Transverse colon (tissue), 4 donors: ENCODE results near the gene TBX2. TPM values are rescaled to one million over a fixed set of nuclear protein-coding genes. Genes with fewer than 3 reads are reported as not detected.

ENCODE experiments used
- DNase-seq: peaks from one replicate; pipeline ENCODE4 v3.0.0-alpha.2; 2019
- H3K27ac ChIP-seq, 4 donors: fragments of 200-600 bp; sonication (generic); 2 replicates each; pipeline ENCODE4 v1.5.1; 2016 to 2018; ENCODE audit warnings: inconsistent platforms in 4 of 4
- H3K27me3 ChIP-seq: fragments of 200-600 bp; sonication (generic); 2 replicates; pipeline ENCODE4 v1.5.1; 2017; ENCODE audit warnings: inconsistent platforms
- H3K36me3 ChIP-seq, 4 donors: fragments of 200-600 bp; sonication (generic); 2 replicates each; pipeline ENCODE4 v1.5.1; 2017 to 2019; ENCODE audit warnings: inconsistent platforms in 4 of 4
- H3K4me1 ChIP-seq, 4 donors: fragments of 200-600 bp; sonication (generic); 2 replicates each; pipeline ENCODE4 v1.5.1; 2017 to 2020; ENCODE audit warnings: inconsistent platforms in 4 of 4
- H3K4me3 ChIP-seq, 4 donors: fragments of 200-600 bp; sonication (generic); 1 replicate in 1 of 4; 2 replicates in 3 of 4; pipeline versions ENCODE4 v1.5.1 to v1.6.1; 2017 to 2019; ENCODE audit warnings: inconsistent platforms in 4 of 4
- H3K9me3 ChIP-seq, 2 donors: fragments of 200-600 bp; sonication (generic); 2 replicates each; pipeline ENCODE4 v1.5.1; 2017 to 2019; ENCODE audit warnings: inconsistent platforms in 2 of 2
- CTCF ChIP-seq, 5 experiments: fragments of 200-600 bp in 3 of 5; fragments of 450-650 bp in 2 of 5; sonication (generic) in 3 of 5; IDR thresholded peaks; 1 replicate in 2 of 5; 2 replicates in 3 of 5; pipeline ENCODE4 v1.5.1; 2016 to 2017; ENCODE audit warnings: antibody characterized with exemption in 5 of 5, inconsistent platforms in 3 of 5, mild to moderate bottlenecking in 2 of 5, moderate library complexity in 1 of 5
- EP300 ChIP-seq: sonication (generic); formaldehyde crosslinking; IDR thresholded peaks from one replicate; pipeline ENCODE4 v1.6.1; 2017; ENCODE audit warnings: antibody characterized with exemption, low read depth
- POLR2A ChIP-seq: fragments of 450-650 bp; IDR thresholded peaks from one replicate; pipeline ENCODE4 v1.6.1; 2016; ENCODE audit warnings: antibody characterized with exemption, mild to moderate bottlenecking, moderate library complexity
- POLR2AphosphoS5 ChIP-seq, 3 donors: sonication (generic); formaldehyde crosslinking; IDR thresholded peaks; one replicate each; pipeline ENCODE4 v1.6.1; 2016; ENCODE audit warnings: antibody characterized with exemption in 3 of 3
- WGBS, 2 donors: methylation state at CpG; one replicate each; pipeline ENCODE4 v1.1.5; 2018; ENCODE audit warnings: low coverage in 1 of 2; 5-methylcytosine and 5-hydroxymethylcytosine counted together
- in situ Hi-C, 4 donors: fragments of 200-750 bp; cut with MboI; loops; one replicate each; pipeline versions ENCODE4 v1.15.0 to v1.15.1; 2017; ENCODE audit warnings: low sequenced_read_pairs in 3 of 4, low pct_ligation_motif_present in 1 of 4, low pct_unique_long_range_greater_than_20kb in 1 of 4
- intact Hi-C: fragments of 100-400 bp; cut with DNase I; formaldehyde crosslinking; loops from one replicate; pipeline ENCODE4 v1.15.1; 2023; ENCODE audit warnings: low total_unique reads
- total RNA-seq, 4 donors: library from RNA; depleted of rRNA; stranded (reverse); fragments of >200 nt; gene quantifications; one replicate each; pipeline ENCODE4 v1.1.0, GENCODE V29; 2016

TBX2 gene
- total RNA-seq, 4 donors from 2014 or later = 2.6 to 13.5 (median 8.7) TPM

- Histone ChIP-seq H3K27me3 (peaks cover 43% of the 10 kb centered on the region), H3K9me3 (no peaks in the 10 kb centered on the region), H3K27ac (no peak overlapping the region), H3K4me1 (peaks cover 6 to 18% (median 12%) of the 10 kb centered on the region in 4 donors), H3K4me3 (no peak overlapping the region), H3K36me3 (no peaks in the 10 kb centered on the region)
- intact Hi-C loops (loop anchor here (5.0 to 10.0 kb wide), 3 partner anchors 136 to 892 kb away; partner anchors contain the start of gene APPBP2), in situ Hi-C loops (loop anchor here in 1 of 4 donors (25.0 kb wide), 1 partner anchor 421 kb away; no protein-coding TSS in a partner anchor)
- WGBS, 2 donors = 37% methylated on average over 29 of the region's 43 CpGs; no CpG with 5 or more reads in 1 of the 2 donors
- DNase-seq = peak; percentile 77
- peak; percentile 76 to 96 (median 91) for TF ChIP-seq CTCF (IDR thresholded peaks at IDR 0.05)
- no peak for TF ChIP-seq EP300
- no peak for TF ChIP-seq POLR2A
- TF ChIP-seq POLR2AphosphoS5 (IDR thresholded peaks at IDR 0.05) = no peak
Measured at GRCh38 chr17:61416540-61417363, 17.1 kb downstream of the TBX2 start.

- no peak overlapping the region for H3K4me3 ChIP-seq
- H3K4me1 ChIP-seq = peaks cover 0 to 8% (median 0%) of the 10 kb centered on the region in 4 donors
- in situ Hi-C loops (loop anchor here in 1 of 4 donors (25.0 kb wide), 1 partner anchor 419 kb away; no protein-coding TSS in a partner anchor), intact Hi-C loops (loop anchor here (5.0 to 10.0 kb wide), 3 partner anchors 134 to 894 kb away; partner anchors contain the start of gene APPBP2)
- TF ChIP-seq POLR2AphosphoS5 (IDR thresholded peaks at IDR 0.05) = no peak
- TF ChIP-seq EP300 = no peak
- TF ChIP-seq CTCF (IDR thresholded peaks at IDR 0.05) = no peak
- no peak for TF ChIP-seq POLR2A
- H3K9me3 ChIP-seq = no peaks in the 10 kb centered on the region
- H3K27me3 ChIP-seq = peaks cover 44% of the 10 kb centered on the region
- H3K27ac ChIP-seq = no peak overlapping the region
- no peak for DNase-seq
- 78 to 79% methylated on average over 2 of the region's 2 CpGs for WGBS, 2 donors
- H3K36me3 ChIP-seq = no peaks in the 10 kb centered on the region
Measured at GRCh38 chr17:61418449-61418848, 18.8 kb downstream of the TBX2 start.

GRCh38 chr17:61419496-61420046 is 19.9 kb downstream of the TBX2 start:
- H3K27ac ChIP-seq = no peak overlapping the region

More at GRCh38 chr17:61419496-61420046, 19.9 kb downstream of the TBX2 start:
- Histone ChIP-seq H3K36me3 (no peaks in the 10 kb centered on the region), H3K9me3 (no peaks in the 10 kb centered on the region), H3K27me3 (peaks cover 50% of the 10 kb centered on the region), H3K4me1 (peaks cover 0 to 8% (median 0%) of the 10 kb centered on the region in 4 donors), H3K4me3 (no peak overlapping the region)
- 82% methylated on average over 8 of the region's 8 CpGs; no CpG with 5 or more reads in 1 of the 2 donors for WGBS, 2 donors
- intact Hi-C loops (loop anchor here (5.0 to 10.0 kb wide), 3 partner anchors 133 to 895 kb away; partner anchors contain the start of gene APPBP2), in situ Hi-C loops (loop anchor here in 3 of 4 donors (10.0 to 25.0 kb wide), 2 partner anchors 135 to 418 kb away; no protein-coding TSS in a partner anchor)
- TF ChIP-seq POLR2AphosphoS5 (IDR thresholded peaks at IDR 0.05) (no peak), POLR2A (no peak), CTCF (IDR thresholded peaks at IDR 0.05) (no peak), EP300 (no peak)
- DNase-seq = no peak
